SJCRH30 (cell line): ENCODE data around the gene ABCB9. TPM values are rescaled to one million over a fixed set of nuclear protein-coding genes. Genes with fewer than 3 reads are reported as not detected.
"Not testable (repeated sequence)": the region's sequence is repeated elsewhere in the genome, so short reads cannot be mapped to it uniquely, and the experiment has no call there.

Experiments used
- DNase-seq, 2 experiments: peaks; one replicate each; pipeline ENCODE4 v3.0.0-alpha.2; 2015 to 2020
- H3K27ac ChIP-seq: fragments of 250-450 bp; sonication (Bioruptor Pico); 2 replicates; pipeline ENCODE4 v1.5.1; 2020; ENCODE audit warnings: mild to moderate bottlenecking, moderate library complexity
- H3K27me3 ChIP-seq: fragments of 250-450 bp; sonication (Bioruptor Pico); 2 replicates; pipeline ENCODE4 v1.5.1; 2020; ENCODE audit warnings: mild to moderate bottlenecking, moderate library complexity
- H3K36me3 ChIP-seq: fragments of 250-450 bp; sonication (Bioruptor Pico); 2 replicates; pipeline ENCODE4 v1.5.1; 2020; ENCODE audit warnings: mild to moderate bottlenecking, moderate library complexity
- H3K4me1 ChIP-seq: fragments of 250-450 bp; sonication (Bioruptor Pico); 2 replicates; pipeline ENCODE4 v1.5.1; 2020; ENCODE audit warnings: mild to moderate bottlenecking, moderate library complexity
- H3K4me3 ChIP-seq: fragments of 250-450 bp; sonication (Bioruptor Pico); 2 replicates; pipeline ENCODE4 v1.5.1; 2020; ENCODE audit warnings: mild to moderate bottlenecking, moderate library complexity
- H3K9me3 ChIP-seq: fragments of 250-450 bp; sonication (Bioruptor Pico); replicated peaks from 2 replicates; pipeline ENCODE4 v1.5.1; 2020; ENCODE audit warnings: mild to moderate bottlenecking, moderate library complexity
- total RNA-seq: library from RNA; depleted of rRNA; stranded (reverse); fragments of >200 nt; shearing (Covaris generic); gene quantifications from 2 replicates; pipeline ENCODE4 v1.2.3, GENCODE V29; 2014

Gene ABCB9
- total RNA-seq, 1 experiment from 2014 or later = 7.1 TPM

DNA sequence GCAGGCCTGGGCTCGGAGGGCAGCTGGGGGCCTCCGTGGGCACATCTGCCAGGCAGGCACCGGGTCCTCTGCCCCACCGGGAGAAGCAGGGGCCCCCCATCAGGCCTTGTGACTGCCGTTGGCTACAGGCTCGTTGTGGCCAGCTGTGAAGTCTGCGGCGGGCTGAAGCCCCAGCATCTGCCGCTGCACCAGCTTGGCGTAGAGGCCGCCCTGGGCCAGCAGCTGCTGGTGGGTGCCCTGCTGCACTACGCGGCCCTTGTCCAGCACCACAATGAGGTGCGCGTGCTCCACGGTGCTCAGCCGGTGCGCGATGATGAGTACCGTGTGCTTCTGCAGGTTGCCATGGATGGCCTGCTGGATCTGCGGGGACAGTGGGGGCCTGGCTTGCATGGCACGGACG is 36.5 kb downstream of the ABCB9 start:
- peak overlapping the region; percentile 89; the same call in 1 of the 2 replicates for H3K27ac ChIP-seq
- DNase-seq = no peak
- no peaks in the 10 kb centered on the region for H3K9me3 ChIP-seq
- H3K27me3 ChIP-seq = no peaks in the 10 kb centered on the region
- H3K36me3 ChIP-seq = no peaks in the 10 kb centered on the region
- peaks cover 32% of the 10 kb centered on the region for H3K4me1 ChIP-seq
- H3K4me3 ChIP-seq = no peak overlapping the region

GRCh38 chr12:122929148-122929538 is 37.1 kb downstream of the ABCB9 start:
- no peak for DNase-seq
- no peaks in the 10 kb centered on the region for H3K27me3 ChIP-seq
- no peaks in the 10 kb centered on the region for H3K36me3 ChIP-seq
- H3K9me3 ChIP-seq = no peaks in the 10 kb centered on the region
- no peak overlapping the region for H3K4me3 ChIP-seq
- peak overlapping the region; percentile 89 for H3K27ac ChIP-seq
- H3K4me1 ChIP-seq = peaks cover 32% of the 10 kb centered on the region

GRCh38 chr12:122928404-122929147 is 37.7 kb downstream of the ABCB9 start:
- H3K27ac ChIP-seq = peak overlapping the region; percentile 89
- no peaks in the 10 kb centered on the region for H3K36me3 ChIP-seq
- no peaks in the 10 kb centered on the region for H3K9me3 ChIP-seq
- no peak overlapping the region for H3K4me3 ChIP-seq
- no peaks in the 10 kb centered on the region for H3K27me3 ChIP-seq
- peaks cover 32% of the 10 kb centered on the region for H3K4me1 ChIP-seq
- peak; percentile 98 for DNase-seq

GRCh38 chr12:122927756-122928403 is 38.4 kb downstream of the ABCB9 start:
- Histone ChIP-seq H3K27me3 (no peaks in the 10 kb centered on the region), H3K36me3 (no peaks in the 10 kb centered on the region), H3K4me3 (no peak overlapping the region), H3K4me1 (peaks cover 32% of the 10 kb centered on the region), H3K27ac (peak overlapping the region; percentile 89), H3K9me3 (no peaks in the 10 kb centered on the region)
- DNase-seq = peak in 1 of 2 experiments; percentile 44

DNA sequence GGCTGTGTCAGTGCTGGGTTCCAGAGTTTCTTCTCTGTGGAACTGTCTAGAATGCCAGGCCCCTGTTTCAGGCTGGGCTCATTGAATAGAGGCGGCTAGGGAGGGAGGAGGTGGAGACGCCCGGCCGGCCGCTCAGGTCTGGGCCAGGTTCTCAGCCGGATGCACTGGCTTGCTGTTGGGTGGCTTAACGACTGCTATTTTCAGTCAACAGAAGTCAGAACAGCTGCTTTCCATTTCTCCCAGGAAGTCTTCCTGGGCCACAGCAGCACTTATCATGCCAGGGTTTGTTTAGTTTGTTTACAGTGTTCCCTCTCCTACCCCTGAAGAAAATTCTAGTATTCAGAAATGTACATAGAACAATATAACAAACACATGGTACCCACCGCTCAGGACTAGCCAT is 44.3 kb downstream of the ABCB9 start:
- H3K27me3 ChIP-seq = no peaks in the 10 kb centered on the region
- H3K36me3 ChIP-seq = no peaks in the 10 kb centered on the region
- H3K9me3 ChIP-seq = no peaks in the 10 kb centered on the region
- no peak overlapping the region for H3K27ac ChIP-seq
- peaks cover 11% of the 10 kb centered on the region for H3K4me1 ChIP-seq
- H3K4me3 ChIP-seq = no peak overlapping the region
- DNase-seq = peak; percentile 39 to 59

GRCh38 chr12:122920687-122921086 is 45.6 kb downstream of the ABCB9 start:
- no peaks in the 10 kb centered on the region for H3K27me3 ChIP-seq
- no peaks in the 10 kb centered on the region for H3K9me3 ChIP-seq
- peaks cover 8% of the 10 kb centered on the region for H3K4me1 ChIP-seq
- H3K4me3 ChIP-seq = no peak overlapping the region
- H3K27ac ChIP-seq = no peak overlapping the region
- no peak for DNase-seq
- no peaks in the 10 kb centered on the region for H3K36me3 ChIP-seq

GRCh38 chr12:122918827-122919226 is 47.4 kb downstream of the ABCB9 start:
- Histone ChIP-seq H3K4me1 (peaks cover 8% of the 10 kb centered on the region), H3K27ac (no peak overlapping the region), H3K4me3 (no peak overlapping the region), H3K9me3 (no peaks in the 10 kb centered on the region; the same call in 1 of the 2 replicates), H3K27me3 (no peaks in the 10 kb centered on the region), H3K36me3 (no peaks in the 10 kb centered on the region)
- no peak for DNase-seq

GRCh38 chr12:122917507-122918121 is 48.6 kb downstream of the ABCB9 start:
- Histone ChIP-seq H3K4me3 (no peak overlapping the region), H3K27ac (no peak overlapping the region), H3K27me3 (no peaks in the 10 kb centered on the region), H3K4me1 (peaks cover 8% of the 10 kb centered on the region), H3K9me3 (no peaks in the 10 kb centered on the region; the same call in 1 of the 2 replicates), H3K36me3 (no peaks in the 10 kb centered on the region)
- DNase-seq = peak; percentile 48 to 65

GRCh38 chr12:122909442-122910288 is 56.6 kb downstream of the ABCB9 start:
- Histone ChIP-seq H3K4me1 (no peaks in the 10 kb centered on the region; the same call in none of the 2 replicates), H3K4me3 (no peak overlapping the region), H3K36me3 (no peaks in the 10 kb centered on the region), H3K27me3 (no peaks in the 10 kb centered on the region), H3K9me3 (no peaks in the 10 kb centered on the region; the same call in 1 of the 2 replicates), H3K27ac (no peak overlapping the region)
- DNase-seq = no peak

- Histone ChIP-seq H3K9me3 (no peaks in the 10 kb centered on the region), H3K36me3 (no peaks in the 10 kb centered on the region), H3K4me1 (no peaks in the 10 kb centered on the region; the same call in none of the 2 replicates), H3K27ac (no peak overlapping the region), H3K27me3 (no peaks in the 10 kb centered on the region), H3K4me3 (no peak overlapping the region)
- DNase-seq = no peak
These were observed 57.3 kb downstream of the ABCB9 start for GRCh38 chr12:122908915-122909314.

DNA sequence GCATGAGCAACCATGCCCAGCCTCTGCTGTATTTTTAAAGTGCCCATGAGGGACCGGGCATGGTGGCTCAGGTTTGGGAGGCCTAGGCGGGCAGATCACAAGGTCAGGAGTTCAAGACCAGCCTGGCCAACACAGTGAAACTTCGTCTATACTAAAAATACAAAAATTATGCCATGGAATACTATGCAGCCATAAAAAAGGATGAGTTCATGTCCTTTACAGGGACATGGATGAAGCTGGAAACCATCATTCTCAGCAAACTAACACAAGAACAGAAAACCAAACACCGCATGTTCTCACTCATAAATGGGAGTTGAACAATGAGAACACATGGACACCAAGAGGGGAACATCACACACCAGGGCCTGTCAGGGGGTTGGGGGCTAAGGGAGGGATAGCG is 61.0 kb downstream of the ABCB9 start:
- not testable (repeated sequence) for H3K9me3 ChIP-seq, H3K36me3 ChIP-seq, H3K4me3 ChIP-seq, H3K27me3 ChIP-seq, H3K4me1 ChIP-seq, DNase-seq, H3K27ac ChIP-seq

GRCh38 chr12:122903693-122904034 is 62.6 kb downstream of the ABCB9 start:
- Histone ChIP-seq H3K27me3 (no peaks in the 10 kb centered on the region), H3K4me1 (peaks cover 17% of the 10 kb centered on the region), H3K9me3 (no peaks in the 10 kb centered on the region), H3K4me3 (no peak overlapping the region), H3K36me3 (no peaks in the 10 kb centered on the region), H3K27ac (no peak overlapping the region)
- no peak for DNase-seq

- H3K4me3 ChIP-seq = no peak overlapping the region
- peaks cover 22% of the 10 kb centered on the region for H3K4me1 ChIP-seq
These were observed 63.2 kb downstream of the ABCB9 start for GRCh38 chr12:122902854-122903692.

DNA sequence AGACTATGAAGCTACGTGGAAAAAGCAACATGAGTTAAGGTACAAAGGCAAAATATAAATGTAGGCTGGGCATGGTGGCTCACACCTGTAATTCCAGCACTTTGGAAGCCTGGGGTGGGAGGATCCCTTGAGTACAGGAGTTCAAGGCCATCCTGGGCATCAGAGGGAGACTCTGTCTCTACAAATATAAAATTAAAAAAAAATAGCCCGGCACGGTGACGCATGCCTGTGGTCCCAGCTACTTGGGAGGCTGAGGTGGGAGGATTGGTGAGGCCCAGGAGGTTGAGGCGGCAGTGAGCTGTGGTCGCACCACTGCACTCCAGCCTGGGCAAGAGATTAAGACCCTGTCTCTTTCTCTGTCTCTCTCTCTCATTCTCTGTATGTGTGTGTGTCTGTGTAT is 66.4 kb downstream of the ABCB9 start:
- Histone ChIP-seq H3K9me3 (no peaks in the 10 kb centered on the region), H3K4me1 (peaks cover 24% of the 10 kb centered on the region), H3K4me3 (no peak overlapping the region), H3K27ac (no peak overlapping the region), H3K27me3 (no peaks in the 10 kb centered on the region), H3K36me3 (no peaks in the 10 kb centered on the region)
- no peak for DNase-seq

More at GRCh38 chr12:122902854-122903692, 63.2 kb downstream of the ABCB9 start:
- no peaks in the 10 kb centered on the region for H3K36me3 ChIP-seq
- no peaks in the 10 kb centered on the region for H3K27me3 ChIP-seq
- no peak for DNase-seq
- H3K27ac ChIP-seq = no peak overlapping the region
- H3K9me3 ChIP-seq = no peaks in the 10 kb centered on the region
